Measurements from ENCODE around the gene PLA2G15.

GRCh38 chr16:68246121-68246520, 948 bp downstream of the PLA2G15 start:
- no peak for TF ChIP-seq MAX (IDR thresholded peaks at IDR 0.05; ENCODE audit: low read depth)
- TF ChIP-seq CTCF (IDR thresholded peaks at IDR 0.05) = no peak
- no peak for TF ChIP-seq YY1 (IDR thresholded peaks at IDR 0.05; ENCODE audit: low read depth)
- TF ChIP-seq RFX5 (IDR thresholded peaks at IDR 0.05; ENCODE audit: low read length) = no peak
- TF ChIP-seq ELF1 (IDR thresholded peaks at IDR 0.05) = no peak
- TF ChIP-seq MEF2A (IDR thresholded peaks at IDR 0.05; ENCODE audit: borderline replicate concordance, low read depth) = no peak
- TF ChIP-seq EP300 (IDR thresholded peaks at IDR 0.05; ENCODE audit: borderline replicate concordance in 1 of 2, low read depth in 1 of 2, low read length in 1 of 2) = no peak
- no peak for TF ChIP-seq POLR2AphosphoS5 (IDR thresholded peaks at IDR 0.05; ENCODE audit: low read depth, low read length)
- no peak for TF ChIP-seq MXI1 (IDR thresholded peaks at IDR 0.05; ENCODE audit: low read depth, low read length)
